ENCODE measurements around the gene TSPAN18.

The TSPAN18 gene

GRCh38 chr11:44764583-44764982 lies 37.8 kb downstream of the TSPAN18 start:
- no peaks in the 10 kb centered on the region for H3K79me2 ChIP-seq (ENCODE audit: insufficient read depth, low read length)
- no peaks in the 10 kb centered on the region for H3K4me1 ChIP-seq (ENCODE audit: insufficient read depth, low read length, severe bottlenecking)
- no peak overlapping the region for H3K27ac ChIP-seq (ENCODE audit: low read depth, low read length, poor library complexity, severe bottlenecking)
- no peaks in the 10 kb centered on the region for H4K20me1 ChIP-seq (ENCODE audit: insufficient read depth, low read length)
- H3K9ac ChIP-seq (ENCODE audit: low read length): no peak overlapping the region
- H3K27me3 ChIP-seq (ENCODE audit: insufficient read depth, low read length): peaks cover 3% of the 10 kb centered on the region; the same call in 1 of the 2 replicates
- H3K4me3 ChIP-seq (ENCODE audit: low read depth, low read length, poor library complexity, severe bottlenecking): no peak overlapping the region
- TF ChIP-seq, protein P1, sequence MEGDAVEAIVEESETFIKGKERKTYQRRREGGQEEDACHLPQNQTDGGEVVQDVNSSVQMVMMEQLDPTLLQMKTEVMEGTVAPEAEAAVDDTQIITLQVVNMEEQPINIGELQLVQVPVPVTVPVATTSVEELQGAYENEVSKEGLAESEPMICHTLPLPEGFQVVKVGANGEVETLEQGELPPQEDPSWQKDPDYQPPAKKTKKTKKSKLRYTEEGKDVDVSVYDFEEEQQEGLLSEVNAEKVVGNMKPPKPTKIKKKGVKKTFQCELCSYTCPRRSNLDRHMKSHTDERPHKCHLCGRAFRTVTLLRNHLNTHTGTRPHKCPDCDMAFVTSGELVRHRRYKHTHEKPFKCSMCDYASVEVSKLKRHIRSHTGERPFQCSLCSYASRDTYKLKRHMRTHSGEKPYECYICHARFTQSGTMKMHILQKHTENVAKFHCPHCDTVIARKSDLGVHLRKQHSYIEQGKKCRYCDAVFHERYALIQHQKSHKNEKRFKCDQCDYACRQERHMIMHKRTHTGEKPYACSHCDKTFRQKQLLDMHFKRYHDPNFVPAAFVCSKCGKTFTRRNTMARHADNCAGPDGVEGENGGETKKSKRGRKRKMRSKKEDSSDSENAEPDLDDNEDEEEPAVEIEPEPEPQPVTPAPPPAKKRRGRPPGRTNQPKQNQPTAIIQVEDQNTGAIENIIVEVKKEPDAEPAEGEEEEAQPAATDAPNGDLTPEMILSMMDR (IDR thresholded peaks at IDR 0.05; ENCODE audit: low read length): no peak
- no peak for TF ChIP-seq EZH2 (IDR thresholded peaks at IDR 0.05; ENCODE audit: borderline replicate concordance, low read length)
- no peak overlapping the region for H2AFZ ChIP-seq (ENCODE audit: low read length)
- no peaks in the 10 kb centered on the region for H3F3A ChIP-seq (ENCODE audit: insufficient read depth, low read length)
- H3K9me2 ChIP-seq (ENCODE audit: low read depth, low read length): no peaks in the 10 kb centered on the region
- H3K36me3 ChIP-seq (ENCODE audit: insufficient read depth, low read length): no peaks in the 10 kb centered on the region
- H3K4me2 ChIP-seq (ENCODE audit: low read length): no peak overlapping the region
- H3K9me3 ChIP-seq (ENCODE audit: low read length): no peaks in the 10 kb centered on the region

GRCh38 chr11:44765026-44765595 lies 38.3 kb downstream of the TSPAN18 start:
- Histone ChIP-seq H3K4me1 (ENCODE audit: insufficient read depth, low read length, severe bottlenecking) (no peaks in the 10 kb centered on the region), H4K20me1 (ENCODE audit: insufficient read depth, low read length) (no peaks in the 10 kb centered on the region), H3K4me2 (ENCODE audit: low read length) (no peak overlapping the region), H3K9me3 (ENCODE audit: low read length) (no peaks in the 10 kb centered on the region), H3K9ac (ENCODE audit: low read length) (no peak overlapping the region), H3K27me3 (ENCODE audit: insufficient read depth, low read length) (peaks cover 3% of the 10 kb centered on the region; the same call in 1 of the 2 replicates), H3F3A (ENCODE audit: insufficient read depth, low read length) (no peaks in the 10 kb centered on the region), H3K79me2 (ENCODE audit: insufficient read depth, low read length) (no peaks in the 10 kb centered on the region), H2AFZ (ENCODE audit: low read length) (no peak overlapping the region), H3K4me3 (ENCODE audit: low read depth, low read length, poor library complexity, severe bottlenecking) (no peak overlapping the region), H3K27ac (ENCODE audit: low read depth, low read length, poor library complexity, severe bottlenecking) (no peak overlapping the region), H3K36me3 (ENCODE audit: insufficient read depth, low read length) (no peaks in the 10 kb centered on the region), H3K9me2 (ENCODE audit: low read depth, low read length) (no peaks in the 10 kb centered on the region)
- TF ChIP-seq EZH2 (IDR thresholded peaks at IDR 0.05; ENCODE audit: borderline replicate concordance, low read length): no peak
- TF ChIP-seq, protein P1 (IDR thresholded peaks at IDR 0.05; ENCODE audit: low read length): no peak

- Histone ChIP-seq H3K27ac (ENCODE audit: low read depth, low read length, poor library complexity, severe bottlenecking) (no peak overlapping the region), H3K79me2 (ENCODE audit: insufficient read depth, low read length) (no peaks in the 10 kb centered on the region), H3K4me3 (ENCODE audit: low read depth, low read length, poor library complexity, severe bottlenecking) (no peak overlapping the region), H3F3A (ENCODE audit: insufficient read depth, low read length) (no peaks in the 10 kb centered on the region), H3K27me3 (ENCODE audit: insufficient read depth, low read length) (peaks cover 3% of the 10 kb centered on the region; the same call in 1 of the 2 replicates), H3K36me3 (ENCODE audit: insufficient read depth, low read length) (no peaks in the 10 kb centered on the region), H2AFZ (ENCODE audit: low read length) (no peak overlapping the region), H3K9me3 (ENCODE audit: low read length) (no peaks in the 10 kb centered on the region), H3K4me1 (ENCODE audit: insufficient read depth, low read length, severe bottlenecking) (no peaks in the 10 kb centered on the region), H3K4me2 (ENCODE audit: low read length) (no peak overlapping the region), H4K20me1 (ENCODE audit: insufficient read depth, low read length) (no peaks in the 10 kb centered on the region), H3K9ac (ENCODE audit: low read length) (no peak overlapping the region), H3K9me2 (ENCODE audit: low read depth, low read length) (no peaks in the 10 kb centered on the region)
- TF ChIP-seq, protein P1 (IDR thresholded peaks at IDR 0.05; ENCODE audit: low read length): no peak
- TF ChIP-seq EZH2 (IDR thresholded peaks at IDR 0.05; ENCODE audit: borderline replicate concordance, low read length): no peak
Observed at GRCh38 chr11:44765676-44766075, 38.9 kb downstream of the TSPAN18 start.

Measured in OCI-LY1 (cell line).